ENCODE results near the gene HMGCLL1. TPM values are rescaled to one million over a fixed set of nuclear protein-coding genes. Genes with fewer than 3 reads are reported as not detected.

Gene HMGCLL1
- polyA plus RNA-seq, 3 donors: not detected

DNA sequence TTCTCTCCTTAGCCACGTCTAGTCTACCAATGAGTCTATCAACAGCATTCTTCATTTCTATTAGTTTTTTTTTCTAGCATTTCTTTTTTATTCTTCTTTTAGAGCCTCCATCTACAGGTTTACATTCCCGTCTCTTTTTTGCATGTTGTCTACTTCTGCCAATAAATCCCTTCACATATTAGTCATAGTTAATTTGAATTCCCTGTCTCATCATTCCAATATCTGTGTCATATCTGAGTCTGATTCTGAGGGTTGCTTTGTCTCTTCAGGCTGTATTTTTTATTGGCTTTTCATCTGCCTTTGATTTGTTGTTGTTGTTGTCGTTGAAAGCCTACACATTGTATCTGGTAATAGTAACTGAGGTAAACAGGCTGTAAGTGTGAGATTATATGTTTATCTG lies 104.6 kb downstream of the HMGCLL1 start:
- H3K27ac ChIP-seq (ENCODE audit: low read depth in 1 of 2, low read length in 2 of 2): no peak overlapping the region
- H3K27me3 ChIP-seq (ENCODE audit: control insufficient read depth in 2 of 2, insufficient read depth in 2 of 2, low read length in 2 of 2): no peaks in the 10 kb centered on the region
- Mint-ChIP-seq H3K27me3 (ENCODE audit: low read depth in 3 of 3) (no peaks in the 10 kb centered on the region), H3K9me3 (peaks cover 0 to 1% (median 0%) of the 10 kb centered on the region in 7 donors), H3K4me3 (no peak overlapping the region), H3K4me1 (no peaks in the 10 kb centered on the region), H3K36me3 (no peaks in the 10 kb centered on the region), H3K27ac (no peak overlapping the region)
- no peak for DNase-seq
- intact Hi-C loops (cut with micrococcal nuclease): no loop called here
- no peak overlapping the region for H3K4me3 ChIP-seq (replicated peaks in 1 of 3; ENCODE audit: low read depth in 2 of 3, low read length in 3 of 3)
- TF ChIP-seq, protein P1, sequence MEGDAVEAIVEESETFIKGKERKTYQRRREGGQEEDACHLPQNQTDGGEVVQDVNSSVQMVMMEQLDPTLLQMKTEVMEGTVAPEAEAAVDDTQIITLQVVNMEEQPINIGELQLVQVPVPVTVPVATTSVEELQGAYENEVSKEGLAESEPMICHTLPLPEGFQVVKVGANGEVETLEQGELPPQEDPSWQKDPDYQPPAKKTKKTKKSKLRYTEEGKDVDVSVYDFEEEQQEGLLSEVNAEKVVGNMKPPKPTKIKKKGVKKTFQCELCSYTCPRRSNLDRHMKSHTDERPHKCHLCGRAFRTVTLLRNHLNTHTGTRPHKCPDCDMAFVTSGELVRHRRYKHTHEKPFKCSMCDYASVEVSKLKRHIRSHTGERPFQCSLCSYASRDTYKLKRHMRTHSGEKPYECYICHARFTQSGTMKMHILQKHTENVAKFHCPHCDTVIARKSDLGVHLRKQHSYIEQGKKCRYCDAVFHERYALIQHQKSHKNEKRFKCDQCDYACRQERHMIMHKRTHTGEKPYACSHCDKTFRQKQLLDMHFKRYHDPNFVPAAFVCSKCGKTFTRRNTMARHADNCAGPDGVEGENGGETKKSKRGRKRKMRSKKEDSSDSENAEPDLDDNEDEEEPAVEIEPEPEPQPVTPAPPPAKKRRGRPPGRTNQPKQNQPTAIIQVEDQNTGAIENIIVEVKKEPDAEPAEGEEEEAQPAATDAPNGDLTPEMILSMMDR (IDR thresholded peaks at IDR 0.05): no peak
- WGBS (ENCODE audit: insufficient coverage): 83% methylated on average over 1 of the region's 3 CpGs
- no peaks in the 10 kb centered on the region for H3K9me3 ChIP-seq (replicated peaks in 1 of 2; ENCODE audit: control insufficient read depth in 1 of 2, insufficient read depth in 1 of 2, low read length in 2 of 2)
- H4K20me1 ChIP-seq (ENCODE audit: insufficient read depth, low read length): no peaks in the 10 kb centered on the region
- H2AFZ ChIP-seq (ENCODE audit: insufficient read depth, low read depth, low read length, poor library complexity, severe bottlenecking): no peak overlapping the region
- no peaks in the 10 kb centered on the region for H3K4me1 ChIP-seq (ENCODE audit: control insufficient read depth in 1 of 2, insufficient read depth in 2 of 2, low read length in 2 of 2)
- H3K9ac ChIP-seq (ENCODE audit: insufficient read depth, low read length, poor library complexity, severe bottlenecking): no peak overlapping the region
- no peak overlapping the region for H3K4me2 ChIP-seq (replicated peaks; ENCODE audit: extremely low read depth, low read length, poor library complexity, severe bottlenecking)
- no peaks in the 10 kb centered on the region for H3K79me2 ChIP-seq (ENCODE audit: insufficient read depth, low read length)
- H3K36me3 ChIP-seq (replicated peaks in 1 of 2; ENCODE audit: control insufficient read depth in 1 of 2, insufficient read depth in 2 of 2, low read length in 2 of 2): no peaks in the 10 kb centered on the region

DNA sequence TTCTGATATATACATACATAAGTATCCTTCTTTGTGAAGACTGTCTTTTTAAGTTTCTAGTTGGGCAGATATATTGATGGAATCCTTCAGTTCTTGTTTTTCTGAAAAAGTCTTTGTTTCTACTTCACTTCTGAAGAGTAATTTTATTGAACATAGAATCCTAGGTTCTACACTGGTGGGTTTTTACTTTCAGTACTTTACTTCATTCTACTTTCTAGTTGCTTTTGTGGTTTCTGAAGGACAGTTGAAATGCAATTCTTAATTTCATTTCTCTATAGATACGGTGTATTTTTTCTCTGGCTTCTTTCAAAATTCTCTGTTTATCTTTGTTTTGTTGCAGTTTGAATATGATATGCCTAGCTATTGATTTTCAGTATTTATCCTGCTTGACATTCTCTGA lies 105.3 kb downstream of the HMGCLL1 start:
- Histone ChIP-seq H3K4me1 (ENCODE audit: control insufficient read depth in 1 of 2, insufficient read depth in 2 of 2, low read length in 2 of 2) (no peaks in the 10 kb centered on the region), H3K9ac (ENCODE audit: insufficient read depth, low read length, poor library complexity, severe bottlenecking) (no peak overlapping the region), H3K79me2 (ENCODE audit: insufficient read depth, low read length) (no peaks in the 10 kb centered on the region), H3K27me3 (ENCODE audit: control insufficient read depth in 2 of 2, insufficient read depth in 2 of 2, low read length in 2 of 2) (no peaks in the 10 kb centered on the region), H3K36me3 (replicated peaks in 1 of 2; ENCODE audit: control insufficient read depth in 1 of 2, insufficient read depth in 2 of 2, low read length in 2 of 2) (no peaks in the 10 kb centered on the region), H3K9me3 (replicated peaks in 1 of 2; ENCODE audit: control insufficient read depth in 1 of 2, insufficient read depth in 1 of 2, low read length in 2 of 2) (no peaks in the 10 kb centered on the region), H4K20me1 (ENCODE audit: insufficient read depth, low read length) (no peaks in the 10 kb centered on the region), H3K27ac (ENCODE audit: low read depth in 1 of 2, low read length in 2 of 2) (no peak overlapping the region), H3K4me3 (replicated peaks in 1 of 3; ENCODE audit: low read depth in 2 of 3, low read length in 3 of 3) (no peak overlapping the region), H3K4me2 (replicated peaks; ENCODE audit: extremely low read depth, low read length, poor library complexity, severe bottlenecking) (no peak overlapping the region), H2AFZ (ENCODE audit: insufficient read depth, low read depth, low read length, poor library complexity, severe bottlenecking) (no peak overlapping the region)
- DNase-seq: no peak
- H3K9me3 Mint-ChIP-seq: peaks cover 0 to 1% (median 0%) of the 10 kb centered on the region in 7 donors
- H3K27me3 Mint-ChIP-seq (ENCODE audit: low read depth in 3 of 3): no peaks in the 10 kb centered on the region
- TF ChIP-seq, protein P1 (IDR thresholded peaks at IDR 0.05): no peak
- WGBS (ENCODE audit: insufficient coverage): no CpG with 5 or more reads among the region's 1 CpG
- no peaks in the 10 kb centered on the region for H3K4me1 Mint-ChIP-seq
- intact Hi-C loops (cut with micrococcal nuclease): no loop called here
- no peak overlapping the region for H3K27ac Mint-ChIP-seq
- no peak overlapping the region for H3K4me3 Mint-ChIP-seq
- no peaks in the 10 kb centered on the region for H3K36me3 Mint-ChIP-seq

Measured in CD14-positive monocyte (primary cell).